HepG2 (cell line): ENCODE data around the gene INPP4B. TPM values are rescaled to one million over a fixed set of nuclear protein-coding genes. Genes with fewer than 3 reads are reported as not detected.

Experiments used
- ATAC-seq: fragments of 200-7000 bp; cut with Tn5 transposase; 3 replicates; pipeline ENCODE4 v1.9.1; 2020; ENCODE audit warnings: mild to moderate bottlenecking, moderate library complexity
- BruUV-seq: library from RNA; stranded (reverse); fragments of 400-500 nt; replicated peaks from 2 replicates; lab custom pipeline; 2021; lab: Mats Ljungman, UMichigan
- CTCF ChIA-PET: fragments of 300-600 bp; formaldehyde crosslinking; extraction: SDS; loops from one replicate; lab custom pipeline; 2021; ENCODE audit warnings: low total read pairs, inconsistent platforms, low intra/inter-chr PET ratio; lab: Yijun Ruan, JAX
- POLR2A ChIA-PET: fragments of 350-600 bp; sonication (Branson Sonifier 250); formaldehyde crosslinking; loops from one replicate; lab custom pipeline; 2020; ENCODE audit warnings: antibody characterized with exemption, inconsistent platforms; lab: Yijun Ruan, JAX
- DNase-seq: peaks from one replicate; pipeline ENCODE4 v3.0.0-alpha.2; 2015; ENCODE audit warnings: low spot score
- FAIRE-seq: peaks from 3 replicates; lab custom pipeline; 2011; peaks lifted over from hg19 to GRCh38; lab: Jason Lieb, UNC
- H2AFZ ChIP-seq: one replicate; pipeline ENCODE4 v1.6.1; 2011; ENCODE audit warnings: low read length, inconsistent platforms
- H3K27ac ChIP-seq: fragments of 300-600 bp; 3 replicates; pipeline ENCODE4 v1.8.0; 2011; ENCODE audit warnings: mixed run types, mild to moderate bottlenecking, mixed read lengths, low read length, inconsistent platforms; ENCODE audit not compliant: insufficient read depth; ENCODE audit errors: extremely low read length
- H3K27me3 ChIP-seq, 2 experiments: fragments of 200-600 bp in 1 of 2; 2 replicates in 1 of 2; 3 replicates in 1 of 2; pipeline versions ENCODE4 v1.6.0 to v1.8.0; 2011; ENCODE audit warnings: low read length in 2 of 2, mild to moderate bottlenecking in 2 of 2, moderate library complexity in 2 of 2, inconsistent platforms in 1 of 2; ENCODE audit not compliant: insufficient read depth in 2 of 2, control insufficient read depth in 1 of 2
- H3K36me3 ChIP-seq, 2 experiments: fragments of 200-600 bp in 1 of 2; replicated peaks in 1 of 2; 2 replicates in 1 of 2; 3 replicates in 1 of 2; pipeline versions ENCODE4 v1.5.1 to v1.8.0; 2011; ENCODE audit warnings: low read length in 2 of 2, inconsistent platforms in 1 of 2; ENCODE audit not compliant: insufficient read depth in 2 of 2, control insufficient read depth in 1 of 2
- H3K4me1 ChIP-seq: 2 replicates; pipeline ENCODE4 v1.5.1; 2012; ENCODE audit warnings: low read length, inconsistent platforms; ENCODE audit not compliant: insufficient read depth
- H3K4me2 ChIP-seq: 2 replicates; pipeline ENCODE4 v1.6.0; 2011; ENCODE audit warnings: low read depth, low read length, inconsistent platforms
- H3K4me3 ChIP-seq, 3 experiments: fragments of 200-600 bp in 1 of 3; sonication (generic), shearing (Covaris generic) in 1 of 3; replicated peaks in 1 of 3; 2 replicates each; pipeline ENCODE4 v1.5.1; 2011 to 2016; ENCODE audit warnings: low read length in 3 of 3, inconsistent platforms in 2 of 3, low read depth in 2 of 3, mild to moderate bottlenecking in 2 of 3, control low read depth in 1 of 3, mixed read lengths in 1 of 3; ENCODE audit not compliant: insufficient read depth in 1 of 3
- H3K79me2 ChIP-seq: one replicate; pipeline ENCODE4 v1.6.1; 2011; ENCODE audit warnings: low read length, inconsistent platforms; ENCODE audit not compliant: insufficient read depth
- H3K9ac ChIP-seq: 2 replicates; pipeline ENCODE4 v1.6.0; 2011; ENCODE audit warnings: mild to moderate bottlenecking, low read depth, low read length, inconsistent platforms; ENCODE audit not compliant: insufficient read depth
- H3K9me3 ChIP-seq: 2 replicates; pipeline ENCODE4 v1.5.1; 2012; ENCODE audit warnings: mild to moderate bottlenecking, low read length
- H4K20me1 ChIP-seq: 2 replicates; pipeline ENCODE4 v1.6.0; 2011; ENCODE audit warnings: inconsistent platforms, mild to moderate bottlenecking, low read length, moderate library complexity; ENCODE audit not compliant: insufficient read depth
- HDAC2 ChIP-seq: sonication (generic); formaldehyde crosslinking; IDR thresholded peaks from 2 replicates; pipeline ENCODE4 v1.4.0; 2020; ENCODE audit warnings: missing genetic modification reagents
- MBD4 ChIP-seq: IDR thresholded peaks from 2 replicates; pipeline ENCODE4 v1.6.1; 2012; ENCODE audit warnings: low read length, inconsistent platforms, borderline replicate concordance
- NFATC3 ChIP-seq: sonication (generic); formaldehyde crosslinking; IDR thresholded peaks from 2 replicates; pipeline ENCODE4 v1.5.1; 2020; ENCODE audit warnings: mild to moderate bottlenecking, missing genetic modification reagents
- PTBP1 ChIP-seq: fragments of 200-400 bp; formaldehyde crosslinking; IDR thresholded peaks from 2 replicates; pipeline ENCODE4 v1.6.1; 2018; ENCODE audit warnings: low read length, low read depth; ENCODE audit not compliant: poor library complexity, severe bottlenecking
- RBM22 ChIP-seq: fragments of 200-400 bp; formaldehyde crosslinking; optimal IDR thresholded peaks from 2 replicates; pipeline ENCODE3; 2017; ENCODE audit warnings: mild to moderate bottlenecking, low read length, moderate library complexity
- REPIN1 ChIP-seq: sonication (generic); formaldehyde crosslinking; IDR thresholded peaks from 2 replicates; pipeline ENCODE4 v1.8.0; 2022; ENCODE audit warnings: missing genetic modification reagents, low read depth, mild to moderate bottlenecking, borderline replicate concordance
- SOX5 ChIP-seq: IDR thresholded peaks from 2 replicates; pipeline ENCODE4 v1.6.1; 2016; ENCODE audit warnings: borderline replicate concordance
- WGBS: methylation state at CpG from one replicate; pipeline ENCODE4 v1.1.6; 2017; ENCODE audit warnings: low lambda C conversion rate; 5-methylcytosine and 5-hydroxymethylcytosine counted together
- in situ Hi-C: cut with HindIII; loops from 2 replicates; pipeline ENCODE4 v1.10.0; 2017; ENCODE audit warnings: low pct_unique_long_range_greater_than_20kb; ENCODE audit not compliant: extremely low pct_ligation_motif_present
- intact Hi-C: fragments of 100-400 bp; cut with micrococcal nuclease; formaldehyde crosslinking; loops from one replicate; pipeline ENCODE4 v1.10.0; 2022; ENCODE audit not compliant: unreplicated experiment
- polyA plus RNA-seq, 8 experiments: library from polyadenylated mRNA; depleted of rRNA in 3 of 8; stranded (reverse) in 7 of 8; unstranded in 1 of 8; fragments of >200 nt; fragmentation: Illumina TruSeq in 4 of 8; extraction: Trizol in 4 of 8; gene quantifications; 2 replicates each; pipeline versions ENCODE4 v1.2.1 to v1.2.3, GENCODE V29; 2011 to 2016; ENCODE audit warnings: low read depth in 4 of 8, missing spikeins in 1 of 8, mixed read lengths in 1 of 8; ENCODE audit not compliant: insufficient read depth in 1 of 8
- total RNA-seq, 5 experiments: library from RNA; depleted of rRNA; stranded (reverse); fragments of >200 nt; fragmentation: Illumina TruSeq; extraction: Trizol; gene quantifications; 2 replicates each; pipeline ENCODE4 v1.2.3, GENCODE V29; 2016; ENCODE audit warnings: low read depth in 1 of 5
- TF ChIP-seq, protein P1 (sequence below): IDR thresholded peaks from 2 replicates; pipeline ENCODE4 v1.6.1; 2016; ENCODE audit warnings: control low read depth

Gene INPP4B
- total and polyA plus RNA-seq, 2 of the 13 experiments (the other 11 are each of a cell fraction or from before 2014, with no cell fraction given), result not detected

GRCh38 chr4:142393127-142393526, 453.0 kb downstream of the INPP4B start (continued):
- TF ChIP-seq MBD4, result no peak
- TF ChIP-seq, protein P1, sequence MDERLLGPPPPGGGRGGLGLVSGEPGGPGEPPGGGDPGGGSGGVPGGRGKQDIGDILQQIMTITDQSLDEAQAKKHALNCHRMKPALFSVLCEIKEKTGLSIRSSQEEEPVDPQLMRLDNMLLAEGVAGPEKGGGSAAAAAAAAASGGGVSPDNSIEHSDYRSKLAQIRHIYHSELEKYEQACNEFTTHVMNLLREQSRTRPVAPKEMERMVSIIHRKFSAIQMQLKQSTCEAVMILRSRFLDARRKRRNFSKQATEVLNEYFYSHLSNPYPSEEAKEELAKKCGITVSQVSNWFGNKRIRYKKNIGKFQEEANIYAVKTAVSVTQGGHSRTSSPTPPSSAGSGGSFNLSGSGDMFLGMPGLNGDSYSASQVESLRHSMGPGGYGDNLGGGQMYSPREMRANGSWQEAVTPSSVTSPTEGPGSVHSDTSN (CRISPR knock-in tag), result no peak

GRCh38 chr4:142386856-142387255, 459.2 kb downstream of the INPP4B start:
- H2AFZ ChIP-seq, result no peak overlapping the region
- no peaks in the 10 kb centered on the region for H3K36me3 ChIP-seq
- no TSS peak for BruUV-seq
- no peaks in the 10 kb centered on the region for H3K4me1 ChIP-seq
- H3K27ac ChIP-seq, result no peak overlapping the region
- H3K4me3 ChIP-seq, result no peak overlapping the region
- no peaks in the 10 kb centered on the region for H3K9me3 ChIP-seq
- CTCF ChIA-PET, result no interaction called here
- 0% methylated on average over 6 of the region's 6 CpGs for WGBS
- in situ Hi-C loops, result no loop called here
- no peaks in the 10 kb centered on the region for H3K27me3 ChIP-seq
- TF ChIP-seq PTBP1, result no peak
- no peak for TF ChIP-seq RBM22
- no peak for TF ChIP-seq NFATC3
- TF ChIP-seq SOX5, result no peak
- no peak for TF ChIP-seq HDAC2
- no peak for TF ChIP-seq REPIN1 (CRISPR knock-in tag)
- H4K20me1 ChIP-seq, result no peaks in the 10 kb centered on the region
- DNase-seq (no peak), ATAC-seq (no peak), FAIRE-seq (no peak)
- H3K4me2 ChIP-seq, result no peak overlapping the region
- intact Hi-C loops, result no loop called here
- POLR2A ChIA-PET, result no interaction called here
- no peak overlapping the region for H3K9ac ChIP-seq
- H3K79me2 ChIP-seq, result no peaks in the 10 kb centered on the region
